A549 treated with AZD9567 at 1 μM for 4 hours (cell line): ENCODE results near the gene CAAP1. TPM values are rescaled to one million over a fixed set of nuclear protein-coding genes. Genes with fewer than 3 reads are reported as not detected.

Source experiments
- total RNA-seq: library from RNA; stranded (reverse); fragments of 200-300 nt; extraction: Qiagen RNA extraction; gene quantifications from 5 replicates; pipeline ENCODE4 v1.2.3, GENCODE V29; 2022; ENCODE audit not compliant: insufficient read depth

The CAAP1 gene
- 17.5 to 28.8 TPM (median 20.3 TPM) in 5 replicates for total RNA-seq

GRCh38 chr9:26892251-26893029 lies at the start of gene CAAP1:
TSS of gene CAAP1 (minus strand) at chr9:26892802. CDS start at chr9:26892715, 87 bp downstream.

Other genes with a start within 250 kb of the CAAP1 start
- 29.9 to 39.2 TPM (median 31.3 TPM) in 5 replicates for gene PLAA, start 54.4 kb upstream of the CAAP1 start, total RNA-seq
- gene IFT74, start 63.6 kb upstream of the CAAP1 start, total RNA-seq: 9.9 to 13.9 TPM (median 12.6 TPM) in 5 replicates
- not detected in 5 replicates for gene LRRC19, start 112.9 kb upstream of the CAAP1 start, total RNA-seq
- gene TEK, start 216.4 kb upstream of the CAAP1 start, total RNA-seq: 0.05 to 0.08 TPM (median 0.06 TPM) in 4 of 5 replicates, not detected in the other